ENCODE measurements around the gene GPRIN1.

- TF ChIP-seq, protein P1, sequence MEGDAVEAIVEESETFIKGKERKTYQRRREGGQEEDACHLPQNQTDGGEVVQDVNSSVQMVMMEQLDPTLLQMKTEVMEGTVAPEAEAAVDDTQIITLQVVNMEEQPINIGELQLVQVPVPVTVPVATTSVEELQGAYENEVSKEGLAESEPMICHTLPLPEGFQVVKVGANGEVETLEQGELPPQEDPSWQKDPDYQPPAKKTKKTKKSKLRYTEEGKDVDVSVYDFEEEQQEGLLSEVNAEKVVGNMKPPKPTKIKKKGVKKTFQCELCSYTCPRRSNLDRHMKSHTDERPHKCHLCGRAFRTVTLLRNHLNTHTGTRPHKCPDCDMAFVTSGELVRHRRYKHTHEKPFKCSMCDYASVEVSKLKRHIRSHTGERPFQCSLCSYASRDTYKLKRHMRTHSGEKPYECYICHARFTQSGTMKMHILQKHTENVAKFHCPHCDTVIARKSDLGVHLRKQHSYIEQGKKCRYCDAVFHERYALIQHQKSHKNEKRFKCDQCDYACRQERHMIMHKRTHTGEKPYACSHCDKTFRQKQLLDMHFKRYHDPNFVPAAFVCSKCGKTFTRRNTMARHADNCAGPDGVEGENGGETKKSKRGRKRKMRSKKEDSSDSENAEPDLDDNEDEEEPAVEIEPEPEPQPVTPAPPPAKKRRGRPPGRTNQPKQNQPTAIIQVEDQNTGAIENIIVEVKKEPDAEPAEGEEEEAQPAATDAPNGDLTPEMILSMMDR (IDR thresholded peaks at IDR 0.05; ENCODE audit: insufficient read depth, low read length) = no peak
- no peak for TF ChIP-seq POLR2AphosphoS5 (IDR thresholded peaks at IDR 0.05; ENCODE audit: low read depth)
- TF ChIP-seq GABPA (IDR thresholded peaks at IDR 0.05; ENCODE audit: low read depth) = no peak
These were observed 1.5 kb upstream of the GPRIN1 start for GRCh38 chr5:176611435-176611834.

Measured in HL-60 (cell line).